Urinary bladder (tissue), 3 donors: ENCODE data around the gene KRABD2.
"Not testable (repeated sequence)": the region's sequence is repeated elsewhere in the genome, so short reads cannot be mapped to it uniquely, and the experiment has no call there.

Experiments
- DNase-seq: peaks from one replicate; pipeline ENCODE4 v3.0.0-alpha.2; 2015; ENCODE audit errors: extremely low spot score
- H3K27ac ChIP-seq: one replicate; pipeline ENCODE4 v1.5.1; 2013; ENCODE audit warnings: low read depth, mild to moderate bottlenecking, moderate library complexity
- H3K36me3 ChIP-seq: one replicate; pipeline ENCODE4 v1.6.1; 2013; ENCODE audit warnings: mild to moderate bottlenecking, moderate library complexity; ENCODE audit not compliant: insufficient read depth
- H3K4me1 ChIP-seq: one replicate; pipeline ENCODE4 v1.6.1; 2013; ENCODE audit warnings: mild to moderate bottlenecking, moderate library complexity; ENCODE audit not compliant: insufficient read depth
- H3K4me3 ChIP-seq: one replicate; pipeline ENCODE4 v1.5.1; 2013; ENCODE audit warnings: low read depth, low read length
- WGBS: extraction: QIAGEN DNeasy Blood & Tissue Kit; methylation state at CpG from one replicate; pipeline ENCODE4 v1.1.7; 2013; 5-methylcytosine and 5-hydroxymethylcytosine counted together
- donor health status: healthy with polysubstance abuse.
- donor health status: healthy.

KRABD2 gene

GRCh38 chr17:8362651-8363332, 13.7 kb downstream of the KRABD2 start:
- no peak overlapping the region for H3K4me3 ChIP-seq
- DNase-seq, result no peak
- no peaks in the 10 kb centered on the region for H3K36me3 ChIP-seq
- no peak overlapping the region for H3K27ac ChIP-seq
- 93% methylated on average over 4 of the region's 4 CpGs for WGBS
- H3K4me1 ChIP-seq, result no peaks in the 10 kb centered on the region

GRCh38 chr17:8360751-8361150, 15.8 kb downstream of the KRABD2 start:
- 56% methylated on average over 3 of the region's 3 CpGs for WGBS
- Histone ChIP-seq H3K36me3 (no peaks in the 10 kb centered on the region), H3K4me1 (no peaks in the 10 kb centered on the region), H3K4me3 (no peak overlapping the region), H3K27ac (no peak overlapping the region)
- DNase-seq, result no peak

- H3K4me3 ChIP-seq, result no peak overlapping the region
- no peak for DNase-seq
- 40% methylated on average over 3 of the region's 3 CpGs for WGBS
- H3K4me1 ChIP-seq, result no peaks in the 10 kb centered on the region
- H3K36me3 ChIP-seq, result no peaks in the 10 kb centered on the region
- no peak overlapping the region for H3K27ac ChIP-seq
Measured at GRCh38 chr17:8360260-8360659, 16.2 kb downstream of the KRABD2 start.

- no peak overlapping the region for H3K27ac ChIP-seq
Measured at GRCh38 chr17:8359769-8360168, 16.7 kb downstream of the KRABD2 start.

GRCh38 chr17:8357910-8358309, 18.6 kb downstream of the KRABD2 start:
- H3K36me3 ChIP-seq, result no peaks in the 10 kb centered on the region
- H3K4me3 ChIP-seq, result no peak overlapping the region
- H3K27ac ChIP-seq, result no peak overlapping the region
- DNase-seq, result no peak
- no peaks in the 10 kb centered on the region for H3K4me1 ChIP-seq
- WGBS, result 97% methylated on average over 3 of the region's 3 CpGs

More at GRCh38 chr17:8359769-8360168, 16.7 kb downstream of the KRABD2 start:
- WGBS, result 65% methylated on average over 5 of the region's 5 CpGs
- Histone ChIP-seq H3K4me3 (no peak overlapping the region), H3K4me1 (no peaks in the 10 kb centered on the region), H3K36me3 (no peaks in the 10 kb centered on the region)
- DNase-seq, result no peak

GRCh38 chr17:8354236-8354635, 22.3 kb downstream of the KRABD2 start:
- WGBS, result 76% methylated on average over 8 of the region's 8 CpGs
- Histone ChIP-seq H3K4me3 (no peak overlapping the region), H3K27ac (no peak overlapping the region), H3K36me3 (no peaks in the 10 kb centered on the region), H3K4me1 (no peaks in the 10 kb centered on the region)
- no peak for DNase-seq

GRCh38 chr17:8353736-8354135, 22.8 kb downstream of the KRABD2 start:
- Histone ChIP-seq H3K36me3 (no peaks in the 10 kb centered on the region), H3K4me1 (no peaks in the 10 kb centered on the region), H3K27ac (no peak overlapping the region), H3K4me3 (no peak overlapping the region)
- WGBS, result 78% methylated on average over 7 of the region's 7 CpGs
- DNase-seq, result no peak

GRCh38 chr17:8350339-8350738, 26.2 kb downstream of the KRABD2 start:
- Histone ChIP-seq H3K4me1 (no peaks in the 10 kb centered on the region), H3K36me3 (no peaks in the 10 kb centered on the region), H3K27ac (no peak overlapping the region), H3K4me3 (no peak overlapping the region)
- 81% methylated on average over 7 of the region's 7 CpGs for WGBS
- DNase-seq, result no peak

- H3K4me3 ChIP-seq, DNase-seq, H3K36me3 ChIP-seq, H3K4me1 ChIP-seq, H3K27ac ChIP-seq: not testable (repeated sequence)
- 48% methylated on average over 25 of the region's 25 CpGs for WGBS
Measured at GRCh38 chr17:8347001-8347400, 29.5 kb downstream of the KRABD2 start.

- WGBS, result 72% methylated on average over 5 of the region's 5 CpGs
- DNase-seq, result no peak
- Histone ChIP-seq H3K27ac (no peak overlapping the region), H3K4me1 (no peaks in the 10 kb centered on the region), H3K4me3 (no peak overlapping the region), H3K36me3 (no peaks in the 10 kb centered on the region)
Measured at GRCh38 chr17:8345951-8346665, 30.4 kb downstream of the KRABD2 start.

GRCh38 chr17:8345052-8345690, 31.3 kb downstream of the KRABD2 start:
- WGBS, result 67% methylated on average over 6 of the region's 6 CpGs
- Histone ChIP-seq H3K27ac (no peak overlapping the region), H3K4me3 (no peak overlapping the region), H3K4me1 (no peaks in the 10 kb centered on the region), H3K36me3 (no peaks in the 10 kb centered on the region)
- no peak for DNase-seq

- no peaks in the 10 kb centered on the region for H3K36me3 ChIP-seq
- DNase-seq, result no peak
- no peaks in the 10 kb centered on the region for H3K4me1 ChIP-seq
- WGBS, result 58% methylated on average over 4 of the region's 4 CpGs
- H3K27ac ChIP-seq, result no peak overlapping the region
- no peak overlapping the region for H3K4me3 ChIP-seq
Measured at GRCh38 chr17:8341456-8341855, 35.0 kb downstream of the KRABD2 start.

GRCh38 chr17:8339540-8339939, 37.0 kb downstream of the KRABD2 start, which contains the start of gene ODF4:
Gene ODF4 (plus strand): TSS chr17:8339840. CDS start chr17:8340052, 212 bp downstream.
- Histone ChIP-seq H3K27ac (no peak within 1 kb of the TSS), H3K4me3 (no peak within 1 kb of the TSS), H3K36me3 (no peaks in the 10 kb centered on the region), H3K4me1 (no peaks in the 10 kb centered on the region)
- DNase-seq, result no peak
- WGBS, result 77% methylated on average over 2 of the region's 2 CpGs

- DNase-seq, result no peak
- H3K4me1 ChIP-seq, result no peaks in the 10 kb centered on the region
- H3K36me3 ChIP-seq, result no peaks in the 10 kb centered on the region
- H3K27ac ChIP-seq, result no peak overlapping the region
- H3K4me3 ChIP-seq, result no peak overlapping the region
- WGBS, result 61% methylated on average over 5 of the region's 5 CpGs
Measured at GRCh38 chr17:8338753-8339140, 37.8 kb downstream of the KRABD2 start.
